ENCODE measurements around the gene SART1.

- TF ChIP-seq CTCF (IDR thresholded peaks at IDR 0.05; ENCODE audit: low read length) (no peak), EZH2 (IDR thresholded peaks at IDR 0.05; ENCODE audit: borderline replicate concordance, low read length) (no peak)
These were observed 55.3 kb downstream of the SART1 start for GRCh38 chr11:66016793-66017177.

All from OCI-LY1 (cell line).